NCI-H82 treated with DMSO at 0.1 percent for 48 hours (cell line): Measurements from ENCODE around the gene DUSP2.
"Not testable (repeated sequence)": the region's sequence is repeated elsewhere in the genome, so short reads cannot be mapped to it uniquely, and the experiment has no call there.

Experiments used
- DNase-seq: peaks from one replicate; lab custom pipeline; 2025; ENCODE audit not compliant: unreplicated experiment; lab: John Stamatoyannopoulos, UW

The DUSP2 gene

GRCh38 chr2:96147593-96148201 lies 2.5 kb upstream of the DUSP2 start:
- no peak for DNase-seq

GRCh38 chr2:96146881-96147592 lies 1.8 kb upstream of the DUSP2 start:
- no peak for DNase-seq

- DNase-seq = no peak
Measured at GRCh38 chr2:96146153-96146880, 1.1 kb upstream of the DUSP2 start.

- DNase-seq = no peak
Measured at GRCh38 chr2:96145848-96146152, 560 bp upstream of the DUSP2 start.

- no peak for DNase-seq
Measured at GRCh38 chr2:96144481-96145035, 682 bp downstream of the DUSP2 start.

- no peak for DNase-seq
Measured at GRCh38 chr2:96143848-96144480, 1.3 kb downstream of the DUSP2 start.

- DNase-seq = no peak
Measured at GRCh38 chr2:96143231-96143847, 1.9 kb downstream of the DUSP2 start.

GRCh38 chr2:96142217-96143113 lies 2.8 kb downstream of the DUSP2 start:
- DNase-seq = no peak

GRCh38 chr2:96141624-96141967 lies 3.6 kb downstream of the DUSP2 start:
- not testable (repeated sequence) for DNase-seq

GRCh38 chr2:96140941-96141623 lies 4.2 kb downstream of the DUSP2 start:
- no peak for DNase-seq

GRCh38 chr2:96139181-96139758 lies 6.0 kb downstream of the DUSP2 start:
- DNase-seq = no peak

- DNase-seq = no peak
Measured at GRCh38 chr2:96138179-96139145, 6.8 kb downstream of the DUSP2 start, which contains the start of gene ASTL. TSS of gene ASTL (minus strand) at chr2:96138502. CDS start at chr2:96138436, 66 bp downstream.

GRCh38 chr2:96137321-96138178 lies 7.7 kb downstream of the DUSP2 start:
- DNase-seq = no peak

- DNase-seq = no peak
Measured at GRCh38 chr2:96136129-96136720, 9.0 kb downstream of the DUSP2 start.

GRCh38 chr2:96135621-96136020 lies 9.6 kb downstream of the DUSP2 start:
- no peak for DNase-seq

- DNase-seq = no peak
Measured at GRCh38 chr2:96135171-96135570, 10.1 kb downstream of the DUSP2 start.

- DNase-seq = no peak
Measured at GRCh38 chr2:96134421-96134820, 10.8 kb downstream of the DUSP2 start.
